ENCODE results near the gene NECAB3.
A peak's percentile ranks its signal among the peaks of the same experiment; 100 is the strongest.
"Not testable (repeated sequence)": the region's sequence is repeated elsewhere in the genome, so short reads cannot be mapped to it uniquely, and the experiment has no call there.

NECAB3 gene

GRCh38 chr20:33649201-33649681, 25.0 kb downstream of the NECAB3 start:
- no peak for DNase-seq (ENCODE audit: low read depth)
- no peak overlapping the region for H3K4me3 ChIP-seq (ENCODE audit: control insufficient read depth, low read depth, low read length)
- TF ChIP-seq CTCF (IDR thresholded peaks at IDR 0.05; ENCODE audit: control insufficient read depth, insufficient read depth, low read depth, low read length, missing control alignments): no peak

- TF ChIP-seq CTCF (IDR thresholded peaks at IDR 0.05; ENCODE audit: control insufficient read depth, insufficient read depth, low read depth, low read length, missing control alignments): no peak
- DNase-seq (ENCODE audit: low read depth): no peak
- no peak overlapping the region for H3K4me3 ChIP-seq (ENCODE audit: control insufficient read depth, low read depth, low read length)
Observed at GRCh38 chr20:33648396-33649004, 25.7 kb downstream of the NECAB3 start.

GRCh38 chr20:33647603-33648395, 26.4 kb downstream of the NECAB3 start:
- no peak for TF ChIP-seq CTCF (IDR thresholded peaks at IDR 0.05; ENCODE audit: control insufficient read depth, insufficient read depth, low read depth, low read length, missing control alignments)
- peak; percentile 68 for DNase-seq (ENCODE audit: low read depth)
- no peak overlapping the region for H3K4me3 ChIP-seq (ENCODE audit: control insufficient read depth, low read depth, low read length)

GRCh38 chr20:33646959-33647602, 27.1 kb downstream of the NECAB3 start:
- not testable (repeated sequence) for H3K4me3 ChIP-seq (ENCODE audit: control insufficient read depth, low read depth, low read length)

GRCh38 chr20:33646191-33646590, 28.0 kb downstream of the NECAB3 start:
- H3K4me3 ChIP-seq (ENCODE audit: control insufficient read depth, low read depth, low read length): no peak overlapping the region
- no peak for DNase-seq (ENCODE audit: low read depth)
- no peak for TF ChIP-seq CTCF (IDR thresholded peaks at IDR 0.05; ENCODE audit: control insufficient read depth, insufficient read depth, low read depth, low read length, missing control alignments)

More at GRCh38 chr20:33646959-33647602, 27.1 kb downstream of the NECAB3 start:
- not testable (repeated sequence) for DNase-seq (ENCODE audit: low read depth)

GRCh38 chr20:33645396-33645795, 28.8 kb downstream of the NECAB3 start:
- no peak for DNase-seq (ENCODE audit: low read depth)
- TF ChIP-seq CTCF (IDR thresholded peaks at IDR 0.05; ENCODE audit: control insufficient read depth, insufficient read depth, low read depth, low read length, missing control alignments): no peak
- no peak overlapping the region for H3K4me3 ChIP-seq (ENCODE audit: control insufficient read depth, low read depth, low read length)

- no peak overlapping the region for H3K4me3 ChIP-seq (ENCODE audit: control insufficient read depth, low read depth, low read length)
- DNase-seq (ENCODE audit: low read depth): no peak
- no peak for TF ChIP-seq CTCF (IDR thresholded peaks at IDR 0.05; ENCODE audit: control insufficient read depth, insufficient read depth, low read depth, low read length, missing control alignments)
Observed at GRCh38 chr20:33645072-33645358, 29.2 kb downstream of the NECAB3 start.
